ENCODE data around the gene UNKL.

DNA sequence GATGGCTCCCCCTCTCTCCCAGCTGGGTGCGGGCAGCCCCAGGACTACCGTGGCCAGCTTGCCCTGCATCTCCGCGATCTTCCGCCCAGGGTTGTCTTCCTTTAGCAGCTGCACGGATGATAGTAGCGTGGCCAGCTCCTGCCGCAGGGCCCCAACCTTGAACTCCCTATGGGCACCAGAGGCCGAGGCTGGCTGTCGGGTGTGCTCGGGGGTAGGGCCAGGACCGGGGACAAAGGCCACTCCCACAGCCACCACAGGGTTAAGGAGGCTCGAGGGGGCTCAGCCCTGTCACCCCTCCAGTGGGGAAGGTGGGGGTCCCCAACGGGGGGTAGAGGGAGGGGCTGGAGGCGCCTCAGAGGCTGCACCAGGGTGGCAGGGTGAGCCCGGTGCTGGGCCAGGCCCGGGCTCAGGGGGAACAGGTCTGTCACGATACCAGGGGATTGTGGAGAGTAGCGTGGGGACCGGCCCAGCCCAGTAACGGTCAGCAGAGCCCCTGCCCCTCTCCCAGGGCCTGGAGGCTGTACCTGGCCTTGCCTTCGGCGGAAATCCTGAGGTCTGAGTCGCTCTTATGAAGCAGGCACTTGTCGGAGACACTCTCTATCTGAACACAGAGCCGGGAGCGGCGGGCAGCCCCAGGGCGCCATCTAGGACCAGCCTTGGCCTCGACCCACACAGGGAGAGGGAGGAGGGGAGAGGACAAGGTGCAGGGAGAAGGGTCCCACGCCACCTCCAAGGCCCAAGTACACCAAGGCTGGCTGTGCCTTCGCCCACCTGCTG lies 21.6 kb upstream of the UNKL start:
- TF ChIP-seq POLR2AphosphoS5 (IDR thresholded peaks at IDR 0.05; ENCODE audit: low read depth, low read length), result no peak
- TF ChIP-seq, protein P1, sequence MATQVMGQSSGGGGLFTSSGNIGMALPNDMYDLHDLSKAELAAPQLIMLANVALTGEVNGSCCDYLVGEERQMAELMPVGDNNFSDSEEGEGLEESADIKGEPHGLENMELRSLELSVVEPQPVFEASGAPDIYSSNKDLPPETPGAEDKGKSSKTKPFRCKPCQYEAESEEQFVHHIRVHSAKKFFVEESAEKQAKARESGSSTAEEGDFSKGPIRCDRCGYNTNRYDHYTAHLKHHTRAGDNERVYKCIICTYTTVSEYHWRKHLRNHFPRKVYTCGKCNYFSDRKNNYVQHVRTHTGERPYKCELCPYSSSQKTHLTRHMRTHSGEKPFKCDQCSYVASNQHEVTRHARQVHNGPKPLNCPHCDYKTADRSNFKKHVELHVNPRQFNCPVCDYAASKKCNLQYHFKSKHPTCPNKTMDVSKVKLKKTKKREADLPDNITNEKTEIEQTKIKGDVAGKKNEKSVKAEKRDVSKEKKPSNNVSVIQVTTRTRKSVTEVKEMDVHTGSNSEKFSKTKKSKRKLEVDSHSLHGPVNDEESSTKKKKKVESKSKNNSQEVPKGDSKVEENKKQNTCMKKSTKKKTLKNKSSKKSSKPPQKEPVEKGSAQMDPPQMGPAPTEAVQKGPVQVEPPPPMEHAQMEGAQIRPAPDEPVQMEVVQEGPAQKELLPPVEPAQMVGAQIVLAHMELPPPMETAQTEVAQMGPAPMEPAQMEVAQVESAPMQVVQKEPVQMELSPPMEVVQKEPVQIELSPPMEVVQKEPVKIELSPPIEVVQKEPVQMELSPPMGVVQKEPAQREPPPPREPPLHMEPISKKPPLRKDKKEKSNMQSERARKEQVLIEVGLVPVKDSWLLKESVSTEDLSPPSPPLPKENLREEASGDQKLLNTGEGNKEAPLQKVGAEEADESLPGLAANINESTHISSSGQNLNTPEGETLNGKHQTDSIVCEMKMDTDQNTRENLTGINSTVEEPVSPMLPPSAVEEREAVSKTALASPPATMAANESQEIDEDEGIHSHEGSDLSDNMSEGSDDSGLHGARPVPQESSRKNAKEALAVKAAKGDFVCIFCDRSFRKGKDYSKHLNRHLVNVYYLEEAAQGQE (IDR thresholded peaks at IDR 0.05; ENCODE audit: insufficient read depth in 1 of 2, low read depth in 2 of 2, low read length in 2 of 2), result no peak
- no peak for TF ChIP-seq TAF1 (IDR thresholded peaks at IDR 0.05; ENCODE audit: borderline replicate concordance, insufficient read depth, low read length)
- TF ChIP-seq SIN3A (IDR thresholded peaks at IDR 0.05; ENCODE audit: borderline replicate concordance, insufficient read depth, low read length), result no peak
- TF ChIP-seq FOXP2 (optimal IDR thresholded peaks at IDR 0.05; ENCODE audit: borderline replicate concordance, extremely low read depth, extremely low read length, insufficient read depth), result no peak
